Fibroblast of lung (primary cell): ENCODE results near the gene KLHL36.

Source experiments
- CTCF ChIP-seq, 2 donors: IDR thresholded peaks in 1 of 2; conservative IDR thresholded peaks in 1 of 2; 1 replicate in 1 of 2; 2 replicates in 1 of 2; pipeline ENCODE4 v1.5.1; 2011 to 2012; ENCODE audit warnings: low read length in 2 of 2, control low read depth in 1 of 2, inconsistent platforms in 1 of 2, low read depth in 1 of 2, mild to moderate bottlenecking in 1 of 2
- EZH2 ChIP-seq: IDR thresholded peaks from 2 replicates; pipeline ENCODE4 v1.5.1; 2012; ENCODE audit warnings: low read length, control low read depth, mild to moderate bottlenecking; ENCODE audit errors: missing control alignments

GRCh38 chr16:84625556-84625955, 22.8 kb upstream of the KLHL36 start:
- TF ChIP-seq EZH2 (no peak), CTCF (conservative IDR thresholded peaks at IDR 0.05 in 1 of 2, IDR thresholded peaks at IDR 0.05 in 1 of 2; ENCODE audit: low read depth in 1 of 2, low read length in 2 of 2) (no peak)
